Mesenchymal stem cell (in vitro differentiated cells and primary cell): ENCODE data around the gene CFL2.

Experiments used
- DNase-seq: peaks from one replicate; pipeline ENCODE4 v3.0.0-alpha.2; 2013
- H2AFZ ChIP-seq: one replicate; pipeline ENCODE4 v1.6.1; 2013; ENCODE audit warnings: low read depth, mild to moderate bottlenecking, control low read depth, inconsistent platforms, low read length, moderate library complexity
- H2AK5ac ChIP-seq: 2 replicates; pipeline ENCODE4 v1.6.1; 2013; ENCODE audit warnings: low read length, moderate library complexity, mild to moderate bottlenecking, inconsistent platforms; ENCODE audit not compliant: severe bottlenecking
- H2BK120ac ChIP-seq: one replicate; pipeline ENCODE4 v1.6.1; 2013; ENCODE audit warnings: low read depth, mild to moderate bottlenecking, inconsistent platforms, low read length, moderate library complexity
- H2BK12ac ChIP-seq, 2 experiments: one replicate each; pipeline ENCODE4 v1.6.1; 2013; ENCODE audit warnings: inconsistent platforms in 2 of 2, low read length in 2 of 2, mild to moderate bottlenecking in 2 of 2, moderate library complexity in 2 of 2, control low read depth in 1 of 2
- H2BK15ac ChIP-seq: one replicate; pipeline ENCODE4 v1.6.1; 2013; ENCODE audit warnings: mild to moderate bottlenecking, low read depth, inconsistent platforms; ENCODE audit not compliant: poor library complexity, severe bottlenecking
- H2BK5ac ChIP-seq: 2 replicates; pipeline ENCODE4 v1.6.1; 2013; ENCODE audit warnings: low read depth, mild to moderate bottlenecking, low read length, control low read depth, inconsistent platforms; ENCODE audit not compliant: poor library complexity, severe bottlenecking
- H3K14ac ChIP-seq, 2 experiments: one replicate each; pipeline ENCODE4 v1.6.1; 2013; ENCODE audit warnings: inconsistent platforms in 2 of 2, low read length in 2 of 2, control low read depth in 1 of 2, mild to moderate bottlenecking in 1 of 2, moderate library complexity in 1 of 2
- H3K18ac ChIP-seq, 2 experiments: one replicate each; pipeline ENCODE4 v1.6.1; 2013; ENCODE audit warnings: inconsistent platforms in 2 of 2, low read length in 2 of 2, control low read depth in 1 of 2, low read depth in 1 of 2, mild to moderate bottlenecking in 1 of 2
- H3K23ac ChIP-seq, 2 experiments: one replicate each; pipeline ENCODE4 v1.6.1; 2013; ENCODE audit warnings: inconsistent platforms in 2 of 2, low read length in 2 of 2, mild to moderate bottlenecking in 2 of 2, moderate library complexity in 2 of 2, control low read depth in 1 of 2
- H3K27ac ChIP-seq: 2 replicates; pipeline ENCODE4 v1.5.1; 2013; ENCODE audit warnings: mild to moderate bottlenecking, moderate library complexity, low read length, control low read depth, inconsistent platforms; ENCODE audit not compliant: poor library complexity, severe bottlenecking
- H3K27me3 ChIP-seq, 2 experiments: 2 replicates each; pipeline versions ENCODE4 v1.6.1 to v1.7.0; 2013; ENCODE audit warnings: low read length in 2 of 2, mild to moderate bottlenecking in 2 of 2, moderate library complexity in 2 of 2, control low read depth in 1 of 2, inconsistent platforms in 1 of 2; ENCODE audit not compliant: control insufficient read depth in 1 of 2, insufficient read depth in 1 of 2
- H3K36me3 ChIP-seq, 2 experiments: 2 replicates each; pipeline versions ENCODE4 v1.6.1 to v1.7.0; 2013; ENCODE audit warnings: low read length in 2 of 2, control low read depth in 1 of 2, inconsistent platforms in 1 of 2, low read depth in 1 of 2, mild to moderate bottlenecking in 1 of 2; ENCODE audit not compliant: insufficient read depth in 2 of 2, control insufficient read depth in 1 of 2
- H3K4ac ChIP-seq, 2 experiments: one replicate each; pipeline ENCODE4 v1.6.1; 2013; ENCODE audit warnings: inconsistent platforms in 2 of 2, low read length in 2 of 2, mild to moderate bottlenecking in 2 of 2, moderate library complexity in 2 of 2, control low read depth in 1 of 2, low read depth in 1 of 2
- H3K4me1 ChIP-seq: 2 replicates; pipeline ENCODE4 v1.6.1; 2013; ENCODE audit warnings: low read depth, low read length, control low read depth; ENCODE audit not compliant: control insufficient read depth, insufficient read depth
- H3K4me2 ChIP-seq: 2 replicates; pipeline ENCODE4 v1.6.1; 2013; ENCODE audit warnings: low read length, mild to moderate bottlenecking, inconsistent platforms; ENCODE audit not compliant: poor library complexity, severe bottlenecking
- H3K4me3 ChIP-seq, 2 experiments: 2 replicates each; pipeline versions ENCODE4 v1.5.1 to v1.7.0; 2013; ENCODE audit warnings: low read length in 2 of 2, mild to moderate bottlenecking in 2 of 2, control low read depth in 1 of 2, low read depth in 1 of 2; ENCODE audit not compliant: insufficient read depth in 1 of 2
- H3K79me1 ChIP-seq: replicated peaks from 2 replicates; pipeline ENCODE4 v1.6.1; 2013; ENCODE audit warnings: mild to moderate bottlenecking, control low read depth, low read length, inconsistent platforms; ENCODE audit not compliant: poor library complexity, severe bottlenecking
- H3K9ac ChIP-seq: 2 replicates; pipeline ENCODE4 v1.7.0; 2013; ENCODE audit warnings: mild to moderate bottlenecking, low read length, moderate library complexity
- H3K9me3 ChIP-seq: 2 replicates; pipeline ENCODE4 v1.7.0; 2013; ENCODE audit warnings: mild to moderate bottlenecking, low read length; ENCODE audit not compliant: control insufficient read depth
- H4K8ac ChIP-seq: one replicate; pipeline ENCODE4 v1.6.1; 2013; ENCODE audit warnings: inconsistent platforms, mild to moderate bottlenecking, low read length, moderate library complexity
- H4K91ac ChIP-seq: one replicate; pipeline ENCODE4 v1.6.1; 2013; ENCODE audit warnings: mild to moderate bottlenecking, low read length, inconsistent platforms
- WGBS: methylation state at CpG from one replicate; pipeline ENCODE4 v1.1.7; 2013; ENCODE audit warnings: mixed read lengths; 5-methylcytosine and 5-hydroxymethylcytosine counted together

Gene CFL2

DNA sequence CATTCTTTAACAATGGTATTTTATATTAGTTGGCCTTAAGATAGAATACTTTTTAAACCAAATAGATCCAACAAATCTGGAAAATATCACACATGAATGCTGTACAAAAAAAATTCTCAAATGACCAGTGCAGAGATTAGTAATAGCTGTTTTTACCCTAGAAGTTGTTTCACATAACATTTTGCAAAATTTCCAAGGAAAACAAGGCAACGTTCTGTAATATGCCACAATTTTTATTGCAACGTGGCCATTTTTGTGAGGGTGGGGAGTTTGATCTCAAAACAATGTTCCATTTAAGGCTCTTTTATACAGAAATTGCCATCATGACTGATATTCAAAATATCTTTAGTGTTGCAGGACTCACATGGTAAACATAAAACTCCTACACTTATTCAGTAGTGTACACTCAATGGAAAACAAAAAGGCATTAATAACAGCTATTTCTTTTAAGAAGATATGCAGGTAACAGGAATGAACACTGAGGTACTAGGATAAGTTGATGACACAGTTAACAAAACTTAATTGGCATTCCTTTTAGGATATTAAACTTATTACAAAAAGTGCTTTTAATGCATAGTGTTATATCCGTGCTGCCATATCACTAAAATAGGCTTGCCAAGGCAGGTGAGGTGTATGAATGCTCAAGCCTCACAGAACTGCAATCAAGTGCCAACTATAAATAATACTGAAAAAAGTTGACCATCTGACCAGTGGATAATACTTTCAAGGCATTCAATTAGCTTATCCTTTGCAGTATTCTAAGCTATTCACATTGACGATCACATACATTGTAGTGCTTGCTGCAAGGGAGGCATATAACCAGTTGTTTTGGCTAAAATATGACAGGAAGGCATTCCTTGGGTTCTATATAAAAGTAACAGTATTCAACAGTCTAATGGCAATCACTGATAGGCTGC lies 2.3 kb downstream of the CFL2 start:
- H3K14ac ChIP-seq, result no peak overlapping the region
- no peaks in the 10 kb centered on the region for H3K9me3 ChIP-seq
- no peak overlapping the region for H2BK5ac ChIP-seq
- no peak overlapping the region for H2AK5ac ChIP-seq
- H3K23ac ChIP-seq, result no peak overlapping the region
- no peaks in the 10 kb centered on the region for H3K27me3 ChIP-seq
- no peak overlapping the region for H3K4ac ChIP-seq
- peaks cover 2% of the 10 kb centered on the region for H3K79me1 ChIP-seq
- no peak for DNase-seq
- H4K8ac ChIP-seq, result no peak overlapping the region
- H2BK120ac ChIP-seq, result no peak overlapping the region
- H3K4me3 ChIP-seq, result peak overlapping the region in 1 of 2 experiments; percentile 88
- H2BK15ac ChIP-seq, result no peak overlapping the region
- H3K4me2 ChIP-seq, result no peak overlapping the region
- peak overlapping the region; percentile 98 for H3K9ac ChIP-seq
- H3K36me3 ChIP-seq, result peaks cover 3 to 28% of the 10 kb centered on the region in 2 experiments
- peak overlapping the region; percentile 40 for H3K27ac ChIP-seq
- H3K18ac ChIP-seq, result no peak overlapping the region
- H2BK12ac ChIP-seq, result no peak overlapping the region
- no peaks in the 10 kb centered on the region for H3K4me1 ChIP-seq
- H2AFZ ChIP-seq, result no peak overlapping the region
- H4K91ac ChIP-seq, result no peak overlapping the region
- 100% methylated on average over 1 of the region's 4 CpGs for WGBS

DNA sequence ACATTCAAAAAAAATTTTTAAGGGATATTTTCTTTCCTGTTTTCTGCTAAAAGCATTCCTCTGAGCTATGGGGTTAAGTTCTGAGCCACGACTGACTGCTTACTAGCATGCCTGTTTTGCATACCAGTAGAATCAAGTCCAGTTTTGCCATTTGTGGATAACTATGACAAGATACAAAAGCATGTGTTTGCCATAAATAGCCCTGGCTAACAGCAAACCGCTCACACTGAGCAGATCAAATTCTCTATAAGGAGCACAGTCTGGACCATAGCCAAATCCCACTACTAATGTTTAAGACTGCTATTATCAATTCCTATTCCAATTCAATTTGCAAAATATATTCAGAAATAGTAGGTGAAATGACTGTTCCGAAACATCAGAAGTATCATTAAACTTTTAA lies 3.2 kb downstream of the CFL2 start:
- Histone ChIP-seq H3K36me3 (peaks cover 3 to 28% of the 10 kb centered on the region in 2 experiments), H3K4me2 (no peak overlapping the region), H3K18ac (no peak overlapping the region), H3K9ac (peak overlapping the region; percentile 98), H2BK15ac (no peak overlapping the region), H4K91ac (no peak overlapping the region), H3K4me1 (no peaks in the 10 kb centered on the region), H3K27ac (peak overlapping the region; percentile 45), H2BK12ac (no peak overlapping the region), H3K9me3 (no peaks in the 10 kb centered on the region), H2AK5ac (no peak overlapping the region), H2BK5ac (no peak overlapping the region), H3K27me3 (no peaks in the 10 kb centered on the region), H2AFZ (no peak overlapping the region), H3K14ac (no peak overlapping the region), H4K8ac (no peak overlapping the region), H3K4ac (no peak overlapping the region), H2BK120ac (no peak overlapping the region), H3K23ac (no peak overlapping the region), H3K79me1 (peaks cover 2% of the 10 kb centered on the region), H3K4me3 (peak overlapping the region in 1 of 2 experiments; percentile 88)
- whole genome bisulfite sequencing, result 10% methylated on average over 2 of the region's 3 CpGs
- peak; percentile 91 for DNase-seq

DNA sequence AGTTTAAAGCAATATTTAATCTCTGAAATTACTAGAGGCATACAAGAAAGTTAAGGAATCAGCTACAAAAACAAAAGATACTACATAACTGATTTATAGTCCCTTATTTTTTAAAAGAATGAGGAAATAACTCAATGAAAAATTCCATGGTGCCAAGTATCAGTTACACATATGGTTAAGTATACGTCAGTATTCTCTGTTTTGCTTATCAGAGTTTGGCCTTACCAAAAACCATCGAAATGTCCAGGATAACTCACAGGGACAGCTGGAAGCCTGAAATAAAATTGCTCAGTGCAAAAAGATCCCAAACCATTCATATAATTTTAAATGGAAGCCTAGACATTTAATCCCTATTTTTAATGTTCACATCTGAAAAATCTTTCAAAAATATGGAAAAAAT lies 3.6 kb downstream of the CFL2 start:
- peak overlapping the region in 1 of 2 experiments; percentile 88 for H3K4me3 ChIP-seq
- peaks cover 2% of the 10 kb centered on the region for H3K79me1 ChIP-seq
- peak overlapping the region; percentile 74 for H3K27ac ChIP-seq
- no peak overlapping the region for H3K4me2 ChIP-seq
- no peaks in the 10 kb centered on the region for H3K4me1 ChIP-seq
- no peak overlapping the region for H3K18ac ChIP-seq
- H3K4ac ChIP-seq, result no peak overlapping the region
- peaks cover 3 to 28% of the 10 kb centered on the region in 2 experiments for H3K36me3 ChIP-seq
- no peak overlapping the region for H3K23ac ChIP-seq
- no peaks in the 10 kb centered on the region for H3K9me3 ChIP-seq
- no peak overlapping the region for H2BK120ac ChIP-seq
- H2AFZ ChIP-seq, result no peak overlapping the region
- peak overlapping the region; percentile 98 for H3K9ac ChIP-seq
- H3K27me3 ChIP-seq, result no peaks in the 10 kb centered on the region
- no peak overlapping the region for H4K91ac ChIP-seq
- peak; percentile 34 for DNase-seq
- no peak overlapping the region for H2BK12ac ChIP-seq
- WGBS, result 33% methylated on average over 2 of the region's 2 CpGs
- no peak overlapping the region for H4K8ac ChIP-seq
- no peak overlapping the region for H2BK5ac ChIP-seq
- H2AK5ac ChIP-seq, result no peak overlapping the region
- H2BK15ac ChIP-seq, result no peak overlapping the region
- H3K14ac ChIP-seq, result no peak overlapping the region

DNA sequence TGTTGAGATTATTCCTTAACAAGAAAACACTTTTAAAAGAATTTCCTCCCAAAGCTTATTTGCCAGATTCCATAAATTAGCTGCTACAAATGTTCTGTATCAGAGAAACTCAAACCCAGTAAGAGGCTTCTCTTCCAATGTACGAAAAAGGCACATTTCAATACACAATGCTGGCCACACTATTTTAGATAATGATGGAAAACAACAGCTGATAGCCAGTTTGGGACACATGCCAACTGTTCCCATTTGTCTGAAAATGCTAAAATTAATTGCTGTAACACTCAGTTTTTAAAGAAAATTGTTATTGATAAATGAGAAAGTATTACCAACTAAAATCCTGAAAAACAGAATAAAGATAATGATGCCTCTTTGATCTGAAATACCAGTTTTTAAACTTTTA lies 4.4 kb downstream of the CFL2 start:
- no peak for DNase-seq
- 69% methylated on average over 1 of the region's 1 CpG for WGBS
- Histone ChIP-seq H2BK12ac (no peak overlapping the region), H3K79me1 (peaks cover 2% of the 10 kb centered on the region), H3K4me3 (no peak overlapping the region), H3K18ac (no peak overlapping the region), H3K9me3 (no peaks in the 10 kb centered on the region), H2AK5ac (no peak overlapping the region), H3K4me1 (no peaks in the 10 kb centered on the region), H3K14ac (no peak overlapping the region), H3K27ac (no peak overlapping the region), H4K8ac (no peak overlapping the region), H3K36me3 (peaks cover 3 to 28% of the 10 kb centered on the region in 2 experiments), H3K4ac (no peak overlapping the region), H3K4me2 (no peak overlapping the region), H4K91ac (no peak overlapping the region), H3K23ac (no peak overlapping the region), H2BK120ac (no peak overlapping the region), H2BK15ac (no peak overlapping the region), H3K27me3 (no peaks in the 10 kb centered on the region), H2BK5ac (no peak overlapping the region), H2AFZ (no peak overlapping the region), H3K9ac (peak overlapping the region; percentile 98)
